Stimulated activated CD4-positive, alpha-beta T cell treated with anti-CD3 and anti-CD28 coated beads, Interleukin-1b, Interleukin-23, amount 100 ng/mL, for 4 hours (primary cell): ENCODE data around the gene LRMDA.

ENCODE experiments used
- DNase-seq, 2 donors: peaks; one replicate each; pipeline ENCODE4 v3.0.0-alpha.2; 2020; ENCODE audit warnings: low read depth in 2 of 2

The LRMDA gene

DNA sequence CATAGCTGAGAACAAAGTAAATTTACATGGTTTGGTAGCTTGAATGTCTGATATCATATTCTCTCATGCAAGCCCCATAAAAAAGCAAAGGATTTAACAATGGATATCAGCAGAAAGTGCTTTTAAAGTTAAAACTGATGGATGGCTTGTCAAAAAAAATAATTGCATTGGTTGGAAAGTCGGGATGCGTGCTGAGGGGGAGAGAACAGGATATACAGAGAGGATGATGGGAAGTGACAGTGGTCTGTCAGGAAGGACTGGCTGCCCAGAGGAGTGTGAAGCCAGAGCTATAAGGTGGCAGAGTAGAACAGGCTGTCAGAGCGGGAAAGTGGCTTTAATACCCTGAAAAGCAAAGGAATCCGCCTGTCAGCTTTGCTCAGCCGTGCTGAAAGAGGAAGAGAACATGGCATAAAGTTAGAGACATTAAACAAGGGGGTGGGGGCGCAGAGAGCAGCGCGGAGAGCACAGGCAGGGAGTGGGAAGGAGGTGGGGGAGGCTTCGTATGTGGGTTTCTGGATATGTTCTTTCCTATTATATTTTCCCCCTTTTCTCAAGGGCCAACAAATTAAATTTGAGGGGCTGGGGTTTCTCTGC is 493.0 kb downstream of the LRMDA start:
- no peak for DNase-seq

DNA sequence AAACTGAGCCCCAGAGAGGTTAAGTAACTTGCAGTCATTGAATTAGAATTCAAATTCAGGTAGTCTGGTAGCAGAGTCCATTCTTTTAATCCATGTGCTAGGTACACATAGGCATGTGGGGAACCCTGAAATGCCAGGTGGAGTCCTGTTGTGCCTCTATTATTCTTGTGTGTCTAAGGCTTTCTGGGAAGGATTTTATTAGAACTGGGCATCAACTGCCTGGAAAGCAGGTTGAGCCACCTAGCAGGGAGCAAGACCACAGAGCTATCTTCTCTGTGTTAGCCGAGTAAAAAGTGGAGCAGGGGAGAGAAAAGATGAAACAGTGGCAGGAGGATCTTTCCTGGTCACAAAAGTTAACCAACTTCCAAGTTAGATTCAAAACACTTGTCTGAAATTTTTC is 494.6 kb downstream of the LRMDA start:
- DNase-seq, result no peak

GRCh38 chr10:75926763-75927162 is 495.3 kb downstream of the LRMDA start:
- DNase-seq, result no peak

DNA sequence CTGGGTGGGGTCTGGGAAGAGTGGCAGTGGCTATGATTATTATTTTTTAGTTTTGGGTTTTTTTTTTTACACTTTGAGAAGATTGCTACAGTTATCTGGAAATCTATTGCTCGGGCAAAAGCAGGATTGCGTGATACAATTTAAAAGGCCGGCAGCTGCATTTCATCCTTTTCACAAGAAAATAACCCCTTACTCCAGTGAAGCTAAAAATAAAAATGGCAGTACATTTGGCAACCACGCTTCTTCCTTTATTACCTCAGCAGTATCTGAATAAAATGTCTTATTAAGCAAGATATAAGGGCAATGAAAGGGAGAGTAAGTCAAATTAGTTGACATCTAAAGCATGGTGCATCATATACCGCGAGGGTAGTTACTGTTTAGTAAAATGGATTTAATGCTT is 496.8 kb downstream of the LRMDA start:
- no peak for DNase-seq

DNA sequence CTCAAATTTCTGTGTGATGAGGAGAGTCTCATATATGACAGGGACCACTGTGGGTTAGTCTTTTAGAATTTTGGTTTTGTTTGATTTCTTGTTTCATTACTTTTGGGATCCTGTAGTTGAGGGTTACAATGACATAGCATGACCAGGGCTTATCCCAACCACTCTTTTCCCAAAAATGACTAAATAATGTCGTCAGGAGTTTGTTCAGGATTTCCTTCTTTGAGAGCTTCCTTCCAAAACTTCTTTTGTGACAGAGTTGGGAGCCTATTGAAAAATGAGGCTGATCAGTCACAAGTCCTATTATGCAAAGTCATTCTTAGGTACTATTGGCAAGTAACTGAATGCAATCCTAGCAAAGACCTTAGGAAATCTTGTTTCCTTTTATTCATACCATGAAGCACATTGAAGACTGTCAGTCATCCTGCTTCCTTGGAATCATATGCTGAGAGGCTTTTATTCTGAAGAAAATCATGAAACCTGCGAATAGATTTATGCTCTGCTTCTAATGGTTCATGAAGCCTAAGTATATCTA is 498.3 kb downstream of the LRMDA start:
- DNase-seq, result no peak

GRCh38 chr10:75932921-75933320 is 501.5 kb downstream of the LRMDA start:
- DNase-seq, result no peak

DNA sequence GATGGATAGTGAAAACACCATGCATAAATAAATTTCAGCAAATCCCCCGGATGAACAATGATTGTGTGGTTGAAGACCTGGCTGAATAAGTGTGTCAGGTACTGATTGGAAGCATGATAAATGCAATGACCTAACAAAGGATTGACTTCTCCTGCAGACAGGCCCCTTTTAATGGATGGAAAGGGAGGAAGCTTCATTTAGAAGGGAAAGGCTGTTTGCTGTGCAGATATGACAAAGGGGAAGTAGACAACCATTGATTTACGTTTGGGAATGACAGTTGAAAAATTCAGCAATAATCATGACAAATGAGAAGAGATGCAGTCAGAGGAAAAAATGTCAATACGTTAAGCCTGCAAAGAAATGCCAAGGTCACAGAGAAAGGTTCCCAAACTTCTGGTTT is 503.8 kb downstream of the LRMDA start:
- no peak for DNase-seq

DNA sequence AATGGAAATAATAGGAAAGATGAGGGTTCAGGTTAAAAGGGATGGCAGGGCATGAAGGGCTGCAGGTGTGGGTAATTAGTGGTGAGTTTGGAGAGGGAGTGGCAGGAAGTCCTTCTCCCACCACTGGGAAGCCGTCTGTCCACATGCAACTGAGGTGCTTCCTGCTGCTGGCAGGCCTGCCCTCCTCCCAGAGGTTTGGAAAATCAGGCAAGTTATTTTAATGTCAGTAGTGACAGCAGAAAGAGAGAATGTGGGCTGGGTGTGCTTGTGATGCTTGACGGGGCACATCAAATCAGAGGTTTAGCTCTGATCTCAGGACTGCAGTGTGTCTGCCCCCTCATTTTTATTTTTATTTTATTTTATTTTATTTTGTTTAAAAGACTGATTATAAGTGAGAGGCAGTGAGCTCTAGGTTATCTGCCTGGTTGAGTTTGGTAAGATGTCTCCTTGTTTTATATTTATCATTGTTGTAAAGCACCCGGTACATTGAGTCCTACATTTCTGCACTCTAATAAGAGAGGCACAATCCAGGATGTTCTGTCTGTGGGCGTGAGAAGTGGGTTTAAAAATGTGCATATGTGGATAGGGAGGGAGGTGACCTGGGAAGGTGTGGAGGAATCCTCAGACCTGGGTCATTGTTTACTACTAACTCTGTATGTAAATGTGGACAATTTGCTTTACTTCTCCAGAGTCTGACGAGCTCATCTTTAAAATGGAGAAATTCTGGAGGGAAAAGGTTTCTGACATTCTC is 504.4 kb downstream of the LRMDA start:
- DNase-seq, result no peak

DNA sequence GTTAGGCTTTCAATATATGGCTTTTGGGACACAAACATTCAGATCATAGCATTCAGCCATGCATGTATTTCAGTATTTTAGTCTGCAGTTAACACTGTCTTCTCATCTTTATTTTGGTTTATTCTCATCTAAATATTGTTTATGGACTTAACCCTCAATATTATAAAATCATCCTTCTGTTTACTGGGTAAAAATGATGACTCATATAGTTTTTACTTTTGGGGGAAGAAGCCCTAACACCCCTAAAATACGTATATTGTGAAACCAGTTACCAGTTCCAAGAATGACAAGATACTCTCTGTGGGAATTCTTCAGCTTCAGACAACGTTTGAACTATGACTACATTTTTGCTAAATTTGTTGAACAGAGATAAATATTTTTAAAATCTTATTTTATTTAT is 505.4 kb downstream of the LRMDA start:
- no peak for DNase-seq

- no peak for DNase-seq
These were observed 506.4 kb downstream of the LRMDA start for GRCh38 chr10:75937823-75938222.

GRCh38 chr10:75938380-75939122 is 507.1 kb downstream of the LRMDA start:
- DNase-seq, result no peak

DNA sequence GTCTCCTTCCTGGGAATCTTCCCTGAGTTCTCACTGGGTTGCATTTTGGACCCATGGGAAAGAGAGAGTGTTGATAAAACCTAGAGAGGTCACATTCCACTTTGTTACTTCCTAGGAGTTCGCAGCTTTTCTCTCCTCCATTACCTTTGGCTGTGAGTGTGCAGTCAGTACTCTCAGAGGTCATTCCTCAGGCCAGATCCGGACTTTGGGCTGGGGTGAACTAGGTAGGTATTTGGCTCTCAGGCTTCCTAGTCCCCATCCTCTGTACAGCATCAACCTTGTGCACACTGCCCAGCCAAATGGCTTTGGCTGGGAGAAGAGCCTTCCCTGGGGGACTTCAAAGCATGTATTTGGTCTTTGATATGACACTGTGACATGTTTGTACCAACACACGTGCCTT is 508.1 kb downstream of the LRMDA start:
- no peak for DNase-seq

DNA sequence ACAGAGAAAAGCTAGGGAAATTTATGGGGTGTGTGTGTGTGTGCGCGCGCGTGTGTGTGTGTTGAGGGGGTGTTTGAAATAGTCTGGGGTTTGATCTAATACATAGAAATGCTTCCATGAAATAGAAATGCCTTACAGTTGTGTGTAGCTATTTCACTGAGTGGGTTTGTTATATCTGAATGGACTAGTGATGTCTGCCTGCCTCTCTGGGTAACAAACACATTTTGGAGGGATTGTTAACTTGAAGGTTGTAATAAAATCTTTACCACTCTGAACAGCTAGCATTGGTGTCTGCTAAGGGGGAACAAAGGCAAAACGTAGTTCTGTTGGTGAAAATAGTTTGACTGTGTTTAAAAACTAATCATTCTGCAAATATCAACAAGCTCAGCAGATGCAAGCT is 509.3 kb downstream of the LRMDA start:
- no peak for DNase-seq

GRCh38 chr10:75941223-75941801 is 509.9 kb downstream of the LRMDA start:
- no peak for DNase-seq

DNA sequence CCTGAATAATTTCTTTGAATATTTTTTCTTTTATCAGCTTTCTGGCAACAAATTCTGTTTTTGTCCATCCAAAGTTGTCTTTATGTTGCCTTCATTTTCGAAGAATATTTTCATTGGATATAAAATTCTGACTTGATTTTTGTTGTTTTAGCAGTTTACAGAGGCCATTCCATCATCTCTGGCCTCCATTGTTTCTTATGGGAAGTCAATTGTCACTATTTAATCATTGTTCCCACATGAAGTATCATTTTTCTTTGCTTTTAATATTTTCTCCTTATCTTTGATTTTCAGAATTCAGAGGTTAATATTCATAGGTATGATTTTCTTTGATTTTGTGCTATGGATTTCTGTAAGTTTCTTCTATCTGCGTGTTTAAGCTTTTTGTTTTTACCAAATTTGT is 512.6 kb downstream of the LRMDA start:
- no peak for DNase-seq

GRCh38 chr10:75948583-75948982 is 517.2 kb downstream of the LRMDA start:
- DNase-seq, result no peak

DNA sequence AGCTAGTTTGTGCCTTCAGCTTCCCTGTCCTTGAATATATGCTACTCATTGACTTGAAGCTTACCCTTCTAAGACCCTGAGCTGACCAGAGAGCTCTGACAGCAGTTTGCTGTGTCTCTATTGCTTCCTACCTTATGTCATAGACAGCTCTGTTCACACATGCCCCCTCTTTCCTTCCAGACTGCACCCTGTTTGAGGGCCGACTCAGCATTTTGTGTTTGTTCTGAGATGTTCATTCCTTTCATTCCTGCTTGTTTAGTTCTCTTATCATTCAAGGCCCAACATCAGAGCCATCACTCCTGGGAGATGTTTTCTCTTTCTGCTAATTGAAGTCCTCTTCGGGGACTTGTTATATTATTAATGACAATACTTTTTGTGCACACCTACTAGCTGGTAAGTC is 518.9 kb downstream of the LRMDA start:
- DNase-seq, result no peak

DNA sequence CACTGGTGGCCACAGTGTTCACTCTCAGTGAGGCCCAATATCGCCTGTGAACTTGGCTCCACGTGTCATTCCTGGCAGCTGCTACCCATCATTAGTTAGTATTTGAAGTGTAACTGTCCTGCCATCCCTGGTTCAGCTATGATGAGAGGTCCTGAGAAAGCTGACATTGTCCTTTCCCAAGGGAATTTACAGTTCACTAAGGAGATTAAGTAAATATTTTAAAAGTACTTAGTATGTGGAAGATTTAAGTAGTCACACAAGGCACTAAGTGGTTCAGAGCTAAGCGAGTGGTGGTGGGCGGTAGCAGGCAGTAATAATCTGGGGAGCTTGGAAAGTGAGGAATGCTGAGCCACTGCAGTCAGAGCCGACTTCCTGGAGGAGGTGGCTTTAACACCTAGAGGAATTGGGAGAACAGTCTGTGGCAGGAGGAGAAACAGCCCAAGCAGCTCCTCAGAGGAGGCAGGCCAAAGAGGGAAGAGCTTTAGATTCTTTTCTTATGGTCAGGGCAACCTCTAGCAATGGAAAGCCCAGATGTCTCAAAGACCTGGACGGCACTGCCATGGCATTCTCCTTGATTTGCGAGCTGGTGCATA is 519.7 kb downstream of the LRMDA start:
- no peak for DNase-seq

DNA sequence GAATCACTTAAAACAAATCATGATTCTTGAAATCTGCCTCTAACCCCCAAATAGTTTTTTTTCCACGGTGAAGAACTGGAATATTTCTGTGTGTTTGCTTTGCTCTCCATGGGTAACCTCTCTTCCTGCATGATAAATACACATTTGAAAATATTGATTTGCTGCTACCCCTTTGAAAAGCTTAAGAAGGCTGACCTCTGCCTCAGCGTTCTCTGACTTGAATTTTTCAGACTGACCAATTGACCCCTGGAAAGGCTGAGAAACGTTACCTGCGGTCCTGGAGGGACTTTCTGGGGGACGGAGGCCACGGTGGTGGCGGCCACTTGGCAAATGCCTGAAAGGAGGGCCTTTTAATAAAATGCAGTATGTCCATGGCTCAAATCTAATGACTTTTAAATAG is 520.2 kb downstream of the LRMDA start:
- no peak for DNase-seq

DNA sequence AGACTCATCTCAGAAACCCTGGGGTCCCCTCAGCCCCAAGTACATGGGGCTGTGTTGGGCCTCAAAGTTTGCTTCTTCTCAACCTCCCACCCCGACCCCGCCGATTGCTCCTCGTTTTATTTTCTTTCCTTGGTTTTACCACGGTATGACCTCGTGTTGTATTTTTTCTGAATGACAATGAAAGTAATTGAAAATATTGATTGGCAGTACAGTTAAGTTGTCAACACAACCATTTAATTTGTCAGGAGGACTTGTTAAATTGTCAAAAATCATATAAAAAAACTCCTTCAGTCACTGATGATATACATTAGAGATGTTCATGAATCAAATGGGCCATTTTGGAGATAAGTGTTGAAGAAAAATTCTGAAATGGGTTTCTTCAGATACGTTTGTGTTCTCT is 520.7 kb downstream of the LRMDA start:
- no peak for DNase-seq

GRCh38 chr10:75954486-75954885 is 523.1 kb downstream of the LRMDA start:
- no peak for DNase-seq

GRCh38 chr10:75955973-75956502 is 524.6 kb downstream of the LRMDA start:
- DNase-seq, result no peak
